ENCODE data around the gene OCLN. TPM values are rescaled to one million over a fixed set of nuclear protein-coding genes. Genes with fewer than 3 reads are reported as not detected.

OCLN gene
- total RNA-seq, 1 donor from 2014 or later = 2.2 TPM

DNA sequence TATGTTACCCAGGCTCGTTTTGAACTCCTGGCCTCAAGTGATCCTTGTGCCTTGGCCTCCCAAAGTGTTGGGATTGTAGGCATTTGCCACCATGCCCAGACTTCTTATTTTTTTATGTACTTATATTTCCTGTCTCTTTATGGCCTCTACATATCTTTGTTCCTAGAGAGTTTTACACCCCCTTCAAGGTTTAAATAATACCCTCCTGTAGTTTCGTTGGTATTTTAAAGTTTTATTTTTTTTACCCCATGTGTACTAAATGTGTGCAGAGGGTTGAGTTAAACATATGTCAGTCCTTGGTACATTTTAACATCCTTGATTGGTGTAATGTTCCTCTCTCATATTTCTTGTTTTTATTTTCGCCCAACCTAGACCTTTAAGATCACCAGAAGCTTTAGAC lies 29.4 kb downstream of the OCLN start:
- Mint-ChIP-seq H3K4me1 (no peaks in the 10 kb centered on the region), H3K9me3 (no peaks in the 10 kb centered on the region), H3K36me3 (ENCODE audit: low read depth) (no peaks in the 10 kb centered on the region), H3K4me3 (no peak overlapping the region), H3K27me3 (peaks cover 7% of the 10 kb centered on the region), H3K27ac (no peak overlapping the region)
- DNase-seq (no peak), ATAC-seq (ENCODE audit: low read depth) (no peak)
- TF ChIP-seq, protein P1, sequence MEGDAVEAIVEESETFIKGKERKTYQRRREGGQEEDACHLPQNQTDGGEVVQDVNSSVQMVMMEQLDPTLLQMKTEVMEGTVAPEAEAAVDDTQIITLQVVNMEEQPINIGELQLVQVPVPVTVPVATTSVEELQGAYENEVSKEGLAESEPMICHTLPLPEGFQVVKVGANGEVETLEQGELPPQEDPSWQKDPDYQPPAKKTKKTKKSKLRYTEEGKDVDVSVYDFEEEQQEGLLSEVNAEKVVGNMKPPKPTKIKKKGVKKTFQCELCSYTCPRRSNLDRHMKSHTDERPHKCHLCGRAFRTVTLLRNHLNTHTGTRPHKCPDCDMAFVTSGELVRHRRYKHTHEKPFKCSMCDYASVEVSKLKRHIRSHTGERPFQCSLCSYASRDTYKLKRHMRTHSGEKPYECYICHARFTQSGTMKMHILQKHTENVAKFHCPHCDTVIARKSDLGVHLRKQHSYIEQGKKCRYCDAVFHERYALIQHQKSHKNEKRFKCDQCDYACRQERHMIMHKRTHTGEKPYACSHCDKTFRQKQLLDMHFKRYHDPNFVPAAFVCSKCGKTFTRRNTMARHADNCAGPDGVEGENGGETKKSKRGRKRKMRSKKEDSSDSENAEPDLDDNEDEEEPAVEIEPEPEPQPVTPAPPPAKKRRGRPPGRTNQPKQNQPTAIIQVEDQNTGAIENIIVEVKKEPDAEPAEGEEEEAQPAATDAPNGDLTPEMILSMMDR (IDR thresholded peaks at IDR 0.05) = no peak
- ChIA-PET CTCF (no interaction called here), POLR2A (no interaction called here)
- intact Hi-C loops (cut with micrococcal nuclease) = no loop called here

- CTCF ChIA-PET = no interaction called here
- intact Hi-C loops (cut with micrococcal nuclease) = no loop called here
- TF ChIP-seq, protein P1 (IDR thresholded peaks at IDR 0.05) = no peak
- POLR2A ChIA-PET = no interaction called here
- Mint-ChIP-seq H3K27ac (no peak overlapping the region), H3K36me3 (ENCODE audit: low read depth) (no peaks in the 10 kb centered on the region), H3K4me3 (no peak overlapping the region), H3K9me3 (no peaks in the 10 kb centered on the region), H3K4me1 (no peaks in the 10 kb centered on the region), H3K27me3 (peaks cover 7% of the 10 kb centered on the region)
- DNase-seq = no peak
- no peak for ATAC-seq (ENCODE audit: low read depth)
Observed at GRCh38 chr5:69525490-69525889, 32.9 kb downstream of the OCLN start.

DNA sequence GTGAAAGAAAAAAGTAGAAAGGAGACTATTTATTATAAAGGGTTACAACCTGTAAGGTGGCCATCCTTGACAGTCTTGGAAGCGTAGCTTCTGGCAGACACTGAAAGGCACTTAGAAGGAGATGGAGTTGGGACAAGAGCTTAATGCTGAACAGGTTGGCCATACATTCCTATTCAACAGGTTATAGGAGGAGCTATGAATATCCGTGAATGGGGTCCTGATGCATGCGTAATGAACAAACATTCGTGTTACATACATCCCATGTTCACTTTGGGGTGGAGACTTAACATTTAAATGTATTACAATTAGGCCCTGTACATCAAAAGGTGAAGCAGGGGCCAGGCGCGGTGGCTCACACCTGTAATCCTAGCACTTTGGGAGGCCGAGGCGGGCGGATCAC lies 34.1 kb downstream of the OCLN start:
- H3K4me1 Mint-ChIP-seq = no peaks in the 10 kb centered on the region
- intact Hi-C loops (cut with micrococcal nuclease) = no loop called here
- H3K36me3 Mint-ChIP-seq (ENCODE audit: low read depth) = no peaks in the 10 kb centered on the region
- no peak for DNase-seq
- ATAC-seq (ENCODE audit: low read depth) = no peak
- no peak overlapping the region for H3K4me3 Mint-ChIP-seq
- no peaks in the 10 kb centered on the region for H3K9me3 Mint-ChIP-seq
- CTCF ChIA-PET = no interaction called here
- H3K27me3 Mint-ChIP-seq = peaks cover 11% of the 10 kb centered on the region
- no peak overlapping the region for H3K27ac Mint-ChIP-seq
- POLR2A ChIA-PET = no interaction called here
- TF ChIP-seq, protein P1 (IDR thresholded peaks at IDR 0.05) = no peak

DNA sequence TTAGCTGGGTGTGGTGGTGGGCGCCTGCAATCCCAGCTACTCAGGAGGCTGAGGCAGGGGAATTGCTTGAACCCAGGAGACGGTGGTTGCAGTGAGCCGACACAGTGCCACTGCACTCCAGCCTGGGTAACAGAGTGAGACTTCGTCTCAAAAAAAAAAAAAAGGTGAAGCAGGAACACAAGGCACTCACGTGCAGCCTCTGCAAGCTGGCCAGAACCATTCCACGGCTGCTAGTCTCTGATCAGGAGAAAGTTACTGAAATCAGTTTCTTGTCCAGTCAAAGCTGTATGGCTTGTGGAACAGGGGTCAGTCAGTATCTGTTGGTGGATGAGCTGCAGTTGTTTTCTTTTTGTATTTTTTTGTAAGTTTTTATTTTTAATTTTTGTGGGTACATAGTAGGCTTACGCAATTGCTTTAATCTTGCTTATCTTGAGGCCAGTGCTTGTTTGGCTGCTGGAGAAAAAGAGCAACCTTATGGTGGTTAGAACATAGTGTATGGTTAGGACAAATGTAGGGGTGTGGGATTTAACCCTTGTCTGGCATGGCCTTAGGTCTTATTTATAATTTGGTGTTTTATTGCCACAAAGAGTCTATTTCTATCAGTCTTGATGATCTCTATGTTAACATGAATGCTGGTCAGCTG lies 34.7 kb downstream of the OCLN start:
- POLR2A ChIA-PET = no interaction called here
- Mint-ChIP-seq H3K27me3 (peaks cover 6% of the 10 kb centered on the region), H3K27ac (no peak overlapping the region), H3K9me3 (no peaks in the 10 kb centered on the region), H3K36me3 (ENCODE audit: low read depth) (no peaks in the 10 kb centered on the region), H3K4me3 (no peak overlapping the region), H3K4me1 (no peaks in the 10 kb centered on the region)
- CTCF ChIA-PET = no interaction called here
- DNase-seq (no peak), ATAC-seq (ENCODE audit: low read depth) (no peak)
- TF ChIP-seq, protein P1 (IDR thresholded peaks at IDR 0.05) = no peak
- intact Hi-C loops (cut with micrococcal nuclease) = no loop called here

GRCh38 chr5:69528035-69528434 lies 35.4 kb downstream of the OCLN start:
- ChIA-PET CTCF (no interaction called here), POLR2A (no interaction called here)
- H3K27me3 Mint-ChIP-seq = peaks cover 6% of the 10 kb centered on the region
- H3K4me1 Mint-ChIP-seq = no peaks in the 10 kb centered on the region
- no peak overlapping the region for H3K27ac Mint-ChIP-seq
- ATAC-seq (ENCODE audit: low read depth) (no peak), DNase-seq (no peak)
- H3K4me3 Mint-ChIP-seq = no peak overlapping the region
- intact Hi-C loops (cut with micrococcal nuclease) = no loop called here
- TF ChIP-seq, protein P1 (IDR thresholded peaks at IDR 0.05) = no peak
- H3K36me3 Mint-ChIP-seq (ENCODE audit: low read depth) = no peaks in the 10 kb centered on the region
- H3K9me3 Mint-ChIP-seq = no peaks in the 10 kb centered on the region

Measured in activated B cell treated with CpG ODN at 0.5 μM for 24 hours (primary cell).